Measurements from ENCODE around the gene RASA2. TPM values are rescaled to one million over a fixed set of nuclear protein-coding genes. Genes with fewer than 3 reads are reported as not detected.

RASA2 gene
- total and polyA plus RNA-seq, 4 donors: 1.6 to 5.4 (median 4.6) TPM

GRCh38 chr3:141521781-141522180 is 35.0 kb downstream of the RASA2 start:
- TF ChIP-seq EGR1 (IDR thresholded peaks at IDR 0.05; ENCODE audit: low read depth in 2 of 2) (no peak), ZBTB33 (IDR thresholded peaks at IDR 0.05) (no peak), FOXA1 (IDR thresholded peaks at IDR 0.05) (no peak), JUND (IDR thresholded peaks at IDR 0.05) (no peak), RAD21 (IDR thresholded peaks at IDR 0.05) (no peak), RXRA (IDR thresholded peaks at IDR 0.05) (no peak), HNF4G (IDR thresholded peaks at IDR 0.05) (no peak), MAX (IDR thresholded peaks at IDR 0.05) (no peak), REST (IDR thresholded peaks at IDR 0.05) (no peak), TAF1 (conservative IDR thresholded peaks at IDR 0.05) (no peak), ATF3 (IDR thresholded peaks at IDR 0.05) (no peak), GABPA (IDR thresholded peaks at IDR 0.05 in 1 of 2, conservative IDR thresholded peaks at IDR 0.05 in 1 of 2) (no peak), HNF4A (conservative IDR thresholded peaks at IDR 0.05) (no peak), FOXA2 (IDR thresholded peaks at IDR 0.05) (no peak), SP1 (IDR thresholded peaks at IDR 0.05) (no peak), YY1 (IDR thresholded peaks at IDR 0.05) (no peak), NR2F2 (IDR thresholded peaks at IDR 0.05) (no peak), CTCF (IDR thresholded peaks at IDR 0.05; ENCODE audit: low read depth, low read length, missing input control) (no peak)
- Histone ChIP-seq H3K4me3 (ENCODE audit: low read depth in 1 of 3, low read length in 3 of 3) (no peak overlapping the region), H3K36me3 (ENCODE audit: control insufficient read depth in 4 of 4, insufficient read depth in 3 of 4, low read depth in 1 of 4, low read length in 3 of 4) (peaks cover 5 to 7% (median 6%) of the 10 kb centered on the region in 4 donors), H3K4me1 (ENCODE audit: control insufficient read depth in 4 of 4, insufficient read depth in 4 of 4, low read length in 3 of 4) (peaks cover 0 to 13% (median 10%) of the 10 kb centered on the region in 4 donors), H3K27ac (ENCODE audit: low read depth in 1 of 2, low read length in 2 of 2) (no peak overlapping the region), H3K9me3 (ENCODE audit: control insufficient read depth in 4 of 4, low read length in 3 of 4) (no peaks in the 10 kb centered on the region), H3K9ac (ENCODE audit: low read depth in 1 of 2, low read length in 2 of 2) (no peak overlapping the region), H3K27me3 (ENCODE audit: control insufficient read depth in 4 of 4, insufficient read depth in 4 of 4, low read length in 3 of 4) (no peaks in the 10 kb centered on the region)
- no peak for DNase-seq (ENCODE audit: low spot score)
